CD8-positive, alpha-beta memory T cell (primary cell): ENCODE results near the gene PLA1A. TPM values are rescaled to one million over a fixed set of nuclear protein-coding genes. Genes with fewer than 3 reads are reported as not detected.
"Not testable (repeated sequence)": the region's sequence is repeated elsewhere in the genome, so short reads cannot be mapped to it uniquely, and the experiment has no call there.

Source experiments
- CTCF ChIA-PET: fragments of 350-600 bp; sonication (Branson Sonifier 250); formaldehyde crosslinking; loops from one replicate; lab custom pipeline; 2021; ENCODE audit warnings: antibody characterized with exemption; lab: Charles Lee
- POLR2A ChIA-PET: fragments of 350-600 bp; sonication (Branson Sonifier 250); formaldehyde crosslinking; loops from one replicate; lab custom pipeline; 2021; ENCODE audit warnings: antibody characterized with exemption; lab: Charles Lee
- DNase-seq, 5 donors: peaks; one replicate each; pipeline versions ENCODE4 v3.0.0 to v3.0.0-alpha.2; 2020 to 2022; ENCODE audit warnings: mixed read lengths in 1 of 5
- H3K27ac ChIP-seq: one replicate; pipeline ENCODE4 v1.7.0; 2013; ENCODE audit warnings: low read depth, mild to moderate bottlenecking, low read length, moderate library complexity
- H3K27me3 ChIP-seq: 2 replicates; pipeline ENCODE4 v1.7.0; 2013; ENCODE audit warnings: low read length, mild to moderate bottlenecking; ENCODE audit not compliant: insufficient read depth, poor library complexity, severe bottlenecking
- H3K36me3 ChIP-seq: 2 replicates; pipeline ENCODE4 v1.7.0; 2013; ENCODE audit warnings: mild to moderate bottlenecking, low read length, moderate library complexity; ENCODE audit not compliant: insufficient read depth
- H3K4me1 ChIP-seq: 2 replicates; pipeline ENCODE4 v1.7.0; 2013; ENCODE audit warnings: mild to moderate bottlenecking, low read length, moderate library complexity; ENCODE audit not compliant: insufficient read depth
- H3K4me3 ChIP-seq: 2 replicates; pipeline ENCODE4 v1.7.0; 2013; ENCODE audit warnings: mild to moderate bottlenecking, low read length
- H3K9me3 ChIP-seq: 2 replicates; pipeline ENCODE4 v1.7.0; 2013; ENCODE audit warnings: mild to moderate bottlenecking, low read length
- H3K27ac Mint-ChIP-seq, 8 donors: one replicate each; pipeline ENCODE4 v1.8.0; 2020 to 2021; ENCODE audit warnings: mixed read lengths in 8 of 8, mild to moderate bottlenecking in 6 of 8, inconsistent platforms in 3 of 8, moderate library complexity in 3 of 8
- H3K27me3 Mint-ChIP-seq, 2 donors: one replicate each; pipeline ENCODE4 v1.8.0; 2020 to 2021; ENCODE audit warnings: mixed read lengths in 2 of 2, mild to moderate bottlenecking in 1 of 2, moderate library complexity in 1 of 2
- H3K36me3 Mint-ChIP-seq, 3 donors: one replicate each; pipeline ENCODE4 v1.8.0; 2020 to 2021; ENCODE audit warnings: mixed read lengths in 3 of 3, inconsistent platforms in 1 of 3, mild to moderate bottlenecking in 1 of 3
- H3K4me1 Mint-ChIP-seq, 3 donors: one replicate each; pipeline ENCODE4 v1.8.0; 2020 to 2021; ENCODE audit warnings: mixed read lengths in 3 of 3, inconsistent platforms in 1 of 3, mild to moderate bottlenecking in 1 of 3
- H3K4me3 Mint-ChIP-seq, 7 donors: one replicate each; pipeline ENCODE4 v1.8.0; 2020 to 2021; ENCODE audit warnings: mixed read lengths in 7 of 7, mild to moderate bottlenecking in 6 of 7, moderate library complexity in 4 of 7, inconsistent platforms in 2 of 7
- H3K9me3 Mint-ChIP-seq, 5 donors: one replicate each; pipeline ENCODE4 v1.8.0; 2020 to 2022; ENCODE audit warnings: mixed read lengths in 5 of 5, mild to moderate bottlenecking in 3 of 5, moderate library complexity in 2 of 5, inconsistent platforms in 1 of 5
- polyA plus RNA-seq: library from polyadenylated mRNA; unstranded; fragments of 300-500 nt; fragmentation: Illumina TruSeq; gene quantifications from one replicate; pipeline ENCODE4 v1.2.3, GENCODE V29; 2021
- total RNA-seq, 2 experiments: library from RNA; stranded (reverse); gene quantifications; one replicate each; pipeline ENCODE4 v1.2.3, GENCODE V29; 2021

PLA1A gene, protein sequence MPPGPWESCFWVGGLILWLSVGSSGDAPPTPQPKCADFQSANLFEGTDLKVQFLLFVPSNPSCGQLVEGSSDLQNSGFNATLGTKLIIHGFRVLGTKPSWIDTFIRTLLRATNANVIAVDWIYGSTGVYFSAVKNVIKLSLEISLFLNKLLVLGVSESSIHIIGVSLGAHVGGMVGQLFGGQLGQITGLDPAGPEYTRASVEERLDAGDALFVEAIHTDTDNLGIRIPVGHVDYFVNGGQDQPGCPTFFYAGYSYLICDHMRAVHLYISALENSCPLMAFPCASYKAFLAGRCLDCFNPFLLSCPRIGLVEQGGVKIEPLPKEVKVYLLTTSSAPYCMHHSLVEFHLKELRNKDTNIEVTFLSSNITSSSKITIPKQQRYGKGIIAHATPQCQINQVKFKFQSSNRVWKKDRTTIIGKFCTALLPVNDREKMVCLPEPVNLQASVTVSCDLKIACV
- under 1 TPM in 1 of 2 experiments, not detected in 1; 0.16 TPM for total RNA-seq
- polyA plus RNA-seq, result not detected

DNA sequence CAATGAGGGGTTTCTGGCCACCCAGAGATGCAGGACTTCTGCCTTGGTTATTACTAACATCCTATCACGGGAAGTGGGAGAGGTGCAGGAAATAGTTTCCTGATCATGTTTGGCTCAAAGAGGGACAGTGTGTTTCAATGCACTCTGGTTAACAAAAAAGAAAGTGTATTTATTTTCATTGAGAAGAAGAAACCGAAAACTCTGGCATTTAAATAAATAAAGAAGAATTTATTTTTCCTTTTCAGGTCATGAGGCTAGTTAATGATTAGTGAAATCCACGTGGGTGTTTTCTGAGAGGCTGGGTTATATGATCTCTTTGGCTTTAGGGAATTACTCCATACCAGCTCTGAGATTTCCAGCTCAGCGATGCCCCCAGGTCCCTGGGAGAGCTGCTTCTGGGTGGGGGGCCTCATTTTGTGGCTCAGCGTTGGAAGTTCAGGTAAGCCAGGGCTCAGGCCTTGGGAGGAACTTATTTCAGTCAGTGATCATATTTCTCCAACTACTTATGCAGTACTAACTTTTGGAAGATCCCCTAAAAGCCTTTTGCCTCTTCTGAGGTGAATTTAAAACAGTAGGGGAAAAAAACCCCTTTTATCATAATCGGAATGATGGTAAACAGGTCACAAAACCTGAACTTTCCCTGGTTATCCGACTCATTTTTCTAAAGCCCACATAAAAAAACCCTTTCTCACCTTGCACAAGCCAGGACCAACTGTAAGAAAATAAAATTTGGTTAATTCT lies at the start of gene PLA1A:
TSS of gene PLA1A (plus strand) at position 338 of the 741 bp plus-strand sequence. CDS start at position 367, 29 bp downstream.
- no peaks in the 10 kb centered on the region for H3K27me3 ChIP-seq
- no peak for DNase-seq
- Mint-ChIP-seq H3K36me3 (no peaks in the 10 kb centered on the region), H3K27ac (peak within 1 kb of the TSS in 1 of 8 donors; percentile 52), H3K4me3 (no peak within 1 kb of the TSS), H3K4me1 (no peaks in the 10 kb centered on the region), H3K27me3 (peaks cover 0 to 4% of the 10 kb centered on the region in 2 donors), H3K9me3 (no peaks in the 10 kb centered on the region)
- ChIA-PET POLR2A (no interaction called here), CTCF (no interaction called here)
- H3K4me3 ChIP-seq, result no peak within 1 kb of the TSS
- no peaks in the 10 kb centered on the region for H3K4me1 ChIP-seq
- H3K36me3 ChIP-seq, result no peaks in the 10 kb centered on the region
- no peak within 1 kb of the TSS for H3K27ac ChIP-seq
- H3K9me3 ChIP-seq, result no peaks in the 10 kb centered on the region

DNA sequence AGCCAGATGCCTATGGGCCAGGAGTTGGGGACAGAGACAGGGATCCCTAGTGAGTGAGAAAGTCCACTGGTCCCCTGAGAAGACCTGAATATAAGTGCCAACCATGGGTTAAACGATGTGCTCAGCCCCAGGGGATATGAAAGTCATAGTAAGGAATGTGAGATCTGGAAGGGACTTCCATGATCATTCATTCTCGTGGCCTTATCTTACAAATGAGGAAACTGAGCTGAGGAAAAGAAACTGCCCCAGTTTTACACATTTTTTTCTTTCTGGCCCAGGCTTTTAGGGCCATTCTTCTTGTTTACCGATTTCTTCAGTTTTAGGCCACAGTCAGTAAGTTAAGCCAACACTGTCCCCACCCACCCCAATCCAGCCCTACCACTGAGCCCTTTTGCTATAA lies 49.3 kb upstream of the PLA1A start:
- Mint-ChIP-seq H3K27me3 (no peaks in the 10 kb centered on the region), H3K9me3 (no peaks in the 10 kb centered on the region), H3K36me3 (no peaks in the 10 kb centered on the region), H3K4me1 (no peaks in the 10 kb centered on the region), H3K4me3 (no peak overlapping the region), H3K27ac (no peak overlapping the region)
- Histone ChIP-seq H3K27me3 (no peaks in the 10 kb centered on the region), H3K4me1 (no peaks in the 10 kb centered on the region), H3K4me3 (no peak overlapping the region), H3K27ac (no peak overlapping the region), H3K36me3 (no peaks in the 10 kb centered on the region), H3K9me3 (no peaks in the 10 kb centered on the region)
- DNase-seq, result no peak
- ChIA-PET CTCF (no interaction called here), POLR2A (no interaction called here)

DNA sequence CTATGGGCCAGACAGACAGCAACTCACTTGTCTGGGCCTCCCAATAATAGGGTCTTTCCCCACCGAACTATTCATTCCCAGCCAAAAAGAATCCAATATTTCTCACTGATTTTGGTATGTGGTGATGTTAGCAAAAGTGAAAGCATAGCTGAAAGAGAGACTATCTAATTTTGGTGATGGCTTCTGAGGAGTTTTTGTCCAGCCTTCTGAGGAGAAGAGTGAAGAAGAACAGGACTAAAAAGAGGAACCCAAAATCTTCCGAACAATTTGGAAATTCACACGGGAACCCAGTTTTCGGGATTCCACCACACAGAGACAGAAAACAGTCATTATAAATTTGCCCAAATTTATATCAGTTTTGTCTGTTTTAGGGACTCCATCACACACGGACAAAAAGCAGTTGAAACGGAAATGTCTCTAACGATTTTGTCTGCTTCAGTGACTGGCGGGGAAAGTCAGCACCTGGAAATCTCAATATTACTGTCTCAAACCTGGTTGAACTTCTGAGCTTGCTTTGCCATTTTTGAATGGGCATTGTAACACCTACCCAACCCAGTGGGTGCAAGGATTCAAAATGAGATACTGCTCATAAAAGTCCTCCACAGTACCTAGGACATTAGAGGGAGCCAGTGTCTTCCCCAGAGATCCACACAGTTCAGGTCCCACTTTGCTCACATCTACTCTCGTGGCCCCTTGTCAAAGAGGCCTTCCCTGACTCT lies 47.3 kb upstream of the PLA1A start:
- CTCF ChIA-PET, result interaction anchor here (1.0 kb wide), 1 partner anchor 10 kb away, joined by 3 read pairs; no protein-coding TSS in a partner anchor
- no peaks in the 10 kb centered on the region for H3K9me3 Mint-ChIP-seq
- no peak for DNase-seq

DNA sequence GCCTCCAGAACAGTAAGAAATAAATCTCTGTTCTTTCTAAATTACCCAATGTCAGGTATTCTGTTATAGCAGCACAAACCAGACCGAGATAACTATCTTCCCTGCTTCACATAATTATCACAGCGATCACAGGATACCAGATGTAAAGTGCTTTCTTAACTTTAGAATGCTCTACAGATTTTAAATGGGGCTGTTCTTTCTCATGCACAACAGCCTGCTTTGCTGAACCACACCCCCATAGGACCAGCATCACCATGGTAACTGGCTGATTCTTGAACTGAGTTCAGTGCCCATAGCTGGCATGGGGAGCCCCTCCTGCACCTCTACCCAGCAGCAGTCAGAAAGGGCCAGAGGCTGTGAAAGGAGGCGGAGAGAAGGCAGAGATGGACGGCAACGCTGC lies 46.1 kb upstream of the PLA1A start:
- H3K9me3 ChIP-seq, result no peaks in the 10 kb centered on the region
- DNase-seq, result no peak
- no peaks in the 10 kb centered on the region for H3K9me3 Mint-ChIP-seq
- no peak overlapping the region for H3K27ac Mint-ChIP-seq
- H3K4me3 ChIP-seq, result no peak overlapping the region
- H3K36me3 Mint-ChIP-seq, result no peaks in the 10 kb centered on the region
- H3K4me1 Mint-ChIP-seq, result peaks cover 0 to 9% (median 0%) of the 10 kb centered on the region in 3 donors
- H3K27me3 ChIP-seq, result no peaks in the 10 kb centered on the region
- no peak overlapping the region for H3K27ac ChIP-seq
- H3K27me3 Mint-ChIP-seq, result peaks cover 0 to 1% of the 10 kb centered on the region in 2 donors
- ChIA-PET POLR2A (no interaction called here), CTCF (interaction anchor here (1.2 kb wide), 1 partner anchor 12 kb away, joined by 3 read pairs; no protein-coding TSS in a partner anchor)
- no peak overlapping the region for H3K4me3 Mint-ChIP-seq
- H3K4me1 ChIP-seq, result no peaks in the 10 kb centered on the region
- H3K36me3 ChIP-seq, result no peaks in the 10 kb centered on the region

More for the DNA sequence above, 47.3 kb upstream of the PLA1A start:
- no peaks in the 10 kb centered on the region for H3K9me3 ChIP-seq
- H3K27me3 ChIP-seq, result no peaks in the 10 kb centered on the region
- H3K4me1 Mint-ChIP-seq, result peaks cover 0 to 5% (median 0%) of the 10 kb centered on the region in 3 donors
- H3K27me3 Mint-ChIP-seq, result peaks cover 0 to 1% of the 10 kb centered on the region in 2 donors
- POLR2A ChIA-PET, result no interaction called here
- no peaks in the 10 kb centered on the region for H3K4me1 ChIP-seq
- H3K27ac ChIP-seq, result no peak overlapping the region
- no peak overlapping the region for H3K27ac Mint-ChIP-seq
- no peak overlapping the region for H3K4me3 Mint-ChIP-seq
- H3K4me3 ChIP-seq, result no peak overlapping the region
- H3K36me3 Mint-ChIP-seq, result no peaks in the 10 kb centered on the region
- H3K36me3 ChIP-seq, result no peaks in the 10 kb centered on the region

DNA sequence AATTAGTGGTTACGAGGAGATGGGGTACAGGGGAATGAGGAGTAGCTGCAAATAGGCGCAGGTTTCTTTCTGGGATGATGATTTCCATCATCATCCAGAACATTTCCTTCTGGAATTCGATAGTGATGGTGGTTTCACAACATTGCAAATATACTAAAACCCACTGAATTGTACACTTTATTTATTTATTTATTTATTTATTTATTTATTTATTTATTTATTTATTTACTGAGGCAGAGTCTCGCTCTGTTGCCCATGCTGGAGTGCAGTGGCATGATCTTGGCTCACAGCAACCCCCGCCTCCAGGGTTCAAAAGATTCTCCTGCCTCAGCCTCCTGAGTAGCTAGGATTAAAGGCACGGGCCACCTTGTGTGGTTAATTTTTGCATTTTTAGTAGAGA lies 44.8 kb upstream of the PLA1A start:
- H3K27me3 ChIP-seq, H3K27ac Mint-ChIP-seq, H3K27ac ChIP-seq, H3K4me1 ChIP-seq, H3K9me3 ChIP-seq, H3K4me3 ChIP-seq, H3K36me3 Mint-ChIP-seq, H3K27me3 Mint-ChIP-seq, DNase-seq, H3K9me3 Mint-ChIP-seq, H3K36me3 ChIP-seq, CTCF ChIA-PET, H3K4me3 Mint-ChIP-seq: not testable (repeated sequence)
- POLR2A ChIA-PET, result interaction anchor here (1.0 kb wide), 1 partner anchor 54 kb away, joined by 3 read pairs; no protein-coding TSS in a partner anchor
- H3K4me1 Mint-ChIP-seq, result peaks cover 0 to 22% (median 4%) of the 10 kb centered on the region in 3 donors

DNA sequence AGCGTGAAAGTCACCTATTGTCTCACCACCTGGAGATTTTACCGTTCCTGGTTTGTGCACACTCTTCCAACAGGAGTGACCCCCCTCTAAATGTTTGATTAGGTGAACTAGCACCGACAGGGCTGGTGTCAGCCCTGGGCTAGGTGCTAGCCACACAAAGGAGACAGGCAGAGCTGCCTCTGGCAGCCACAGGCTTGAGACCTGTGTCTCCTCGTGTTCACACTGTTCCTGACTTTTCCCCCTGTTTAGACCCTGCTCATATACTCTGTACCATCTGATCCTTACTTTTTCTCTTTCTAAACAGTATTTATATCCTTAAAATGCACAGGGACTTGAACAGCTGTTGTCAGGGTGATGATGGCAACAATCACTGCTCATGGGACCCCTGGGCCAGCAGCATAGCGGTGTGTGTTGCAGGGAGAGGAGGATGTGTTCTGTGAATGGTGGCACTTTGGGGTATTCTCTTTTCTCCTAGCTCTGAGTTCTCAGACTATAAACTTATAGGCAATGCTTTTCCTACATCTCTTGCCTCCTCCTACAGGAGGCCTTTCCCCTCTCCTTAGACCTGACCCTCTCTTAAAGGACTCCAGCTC lies 43.8 kb upstream of the PLA1A start:
- Histone ChIP-seq H3K36me3 (no peaks in the 10 kb centered on the region), H3K4me3 (no peak overlapping the region), H3K4me1 (no peaks in the 10 kb centered on the region), H3K9me3 (no peaks in the 10 kb centered on the region), H3K27ac (no peak overlapping the region), H3K27me3 (no peaks in the 10 kb centered on the region)
- Mint-ChIP-seq H3K4me3 (no peak overlapping the region), H3K9me3 (no peaks in the 10 kb centered on the region), H3K27me3 (peaks cover 0 to 1% of the 10 kb centered on the region in 2 donors), H3K36me3 (no peaks in the 10 kb centered on the region), H3K27ac (peak overlapping the region in 1 of 8 donors; percentile 52), H3K4me1 (peaks cover 0 to 26% (median 7%) of the 10 kb centered on the region in 3 donors)
- ChIA-PET POLR2A (no interaction called here), CTCF (no interaction called here)
- no peak for DNase-seq

DNA sequence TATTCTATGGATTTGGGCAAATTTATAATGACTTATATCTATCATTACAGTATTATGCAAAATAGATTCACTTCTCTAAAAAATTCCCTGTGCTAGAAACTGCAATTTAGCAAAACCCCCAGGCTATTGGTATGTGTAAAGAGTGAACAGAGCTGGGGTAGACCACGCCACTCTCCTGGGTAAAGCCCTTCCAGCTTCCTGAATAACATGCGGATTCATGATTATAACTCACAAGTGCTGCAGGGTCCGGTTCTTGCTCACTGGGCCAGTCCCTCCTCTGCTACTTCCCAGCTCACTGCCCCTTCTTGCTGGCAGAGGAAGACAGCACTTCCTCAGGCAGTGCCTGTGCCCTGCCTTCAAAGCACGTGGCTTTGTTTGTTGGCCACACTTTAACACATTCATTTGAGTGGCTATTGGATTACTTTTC lies 42.4 kb upstream of the PLA1A start:
- H3K27ac Mint-ChIP-seq, result peak overlapping the region in 1 of 8 donors; percentile 6
- H3K27me3 Mint-ChIP-seq, result peaks cover 0 to 1% of the 10 kb centered on the region in 2 donors
- peaks cover 6 to 32% (median 14%) of the 10 kb centered on the region in 3 donors for H3K4me1 Mint-ChIP-seq
- peak overlapping the region in 1 of 7 donors; percentile 35 for H3K4me3 Mint-ChIP-seq
- no peak overlapping the region for H3K27ac ChIP-seq
- no peak overlapping the region for H3K4me3 ChIP-seq
- no peaks in the 10 kb centered on the region for H3K36me3 Mint-ChIP-seq
- POLR2A ChIA-PET, result no interaction called here
- H3K27me3 ChIP-seq, result no peaks in the 10 kb centered on the region
- CTCF ChIA-PET, result no interaction called here
- no peaks in the 10 kb centered on the region for H3K4me1 ChIP-seq
- H3K9me3 Mint-ChIP-seq, result no peaks in the 10 kb centered on the region
- no peaks in the 10 kb centered on the region for H3K9me3 ChIP-seq
- H3K36me3 ChIP-seq, result no peaks in the 10 kb centered on the region
- no peak for DNase-seq
